NK-92 (cell line): ENCODE measurements around the gene QRFP.
"Not testable (repeated sequence)": the region's sequence is repeated elsewhere in the genome, so short reads cannot be mapped to it uniquely, and the experiment has no call there.

Experiments
- DNase-seq: peaks from one replicate; lab custom pipeline; 2025; ENCODE audit not compliant: unreplicated experiment; lab: John Stamatoyannopoulos, UW

Gene QRFP

GRCh38 chr9:130852801-130853200, 43.8 kb downstream of the QRFP start:
- DNase-seq: no peak

GRCh38 chr9:130849356-130849755, 47.3 kb downstream of the QRFP start:
- DNase-seq: no peak

- not testable (repeated sequence) for DNase-seq
Measured at GRCh38 chr9:130848514-130848913, 48.1 kb downstream of the QRFP start.

- no peak for DNase-seq
Measured at GRCh38 chr9:130847306-130848217, 49.0 kb downstream of the QRFP start.

GRCh38 chr9:130846487-130847305, 49.9 kb downstream of the QRFP start:
- no peak for DNase-seq

GRCh38 chr9:130845901-130846481, 50.6 kb downstream of the QRFP start:
- DNase-seq: no peak

GRCh38 chr9:130845254-130845653, 51.4 kb downstream of the QRFP start:
- no peak for DNase-seq

GRCh38 chr9:130844044-130844451, 52.6 kb downstream of the QRFP start:
- DNase-seq: no peak

GRCh38 chr9:130843049-130843908, 53.3 kb downstream of the QRFP start:
- no peak for DNase-seq
